Tibial nerve (tissue), 3 donors: Measurements from ENCODE around the gene ADAMTS17.

ENCODE experiments used
- EP300 ChIP-seq, 2 donors: sonication (generic); formaldehyde crosslinking; IDR thresholded peaks; one replicate each; pipeline ENCODE4 v1.6.1; 2017; ENCODE audit warnings: antibody characterized with exemption in 2 of 2, mild to moderate bottlenecking in 1 of 2
- POLR2A ChIP-seq, 2 donors: fragments of 450-650 bp; IDR thresholded peaks; one replicate each; pipeline ENCODE4 v1.6.1; 2017; ENCODE audit warnings: antibody characterized with exemption in 2 of 2, mild to moderate bottlenecking in 2 of 2, moderate library complexity in 2 of 2

- TF ChIP-seq EP300 (IDR thresholded peaks at IDR 0.05) (no peak), POLR2A (IDR thresholded peaks at IDR 0.05) (no peak)
These were observed 384.1 kb downstream of the ADAMTS17 start for GRCh38 chr15:99957642-99958013.
